Nephron (organoid): Measurements from ENCODE around the gene ACP2.

Source experiments
- H3K27ac Mint-ChIP-seq, 3 experiments: 2 replicates each; pipeline ENCODE4 v1.8.0; 2020; ENCODE audit warnings: mixed read lengths in 3 of 3, mild to moderate bottlenecking in 2 of 3, moderate library complexity in 1 of 3
- H3K27me3 Mint-ChIP-seq: 2 replicates; pipeline ENCODE4 v1.8.0; 2021; ENCODE audit warnings: low read depth, mild to moderate bottlenecking, moderate library complexity, mixed read lengths
- H3K36me3 Mint-ChIP-seq: 2 replicates; pipeline ENCODE4 v1.8.0; 2020; ENCODE audit warnings: low read depth, mixed read lengths
- H3K4me1 Mint-ChIP-seq: 2 replicates; pipeline ENCODE4 v1.8.0; 2020; ENCODE audit warnings: mixed read lengths
- H3K4me3 Mint-ChIP-seq, 3 experiments: 2 replicates each; pipeline ENCODE4 v1.8.0; 2020; ENCODE audit warnings: mild to moderate bottlenecking in 3 of 3, mixed read lengths in 3 of 3, moderate library complexity in 2 of 3
- H3K9me3 Mint-ChIP-seq: 2 replicates; pipeline ENCODE4 v1.8.0; 2020; ENCODE audit warnings: mixed read lengths
- TF ChIP-seq, protein P1 (sequence below), 3 experiments: fragments of 200-600 bp; sonication (generic); IDR thresholded peaks; one replicate each; pipeline ENCODE4 v1.5.0; 2021; ENCODE audit warnings: antibody characterized with exemption in 3 of 3; ENCODE audit not compliant: unreplicated experiment in 3 of 3

ACP2 gene, protein sequence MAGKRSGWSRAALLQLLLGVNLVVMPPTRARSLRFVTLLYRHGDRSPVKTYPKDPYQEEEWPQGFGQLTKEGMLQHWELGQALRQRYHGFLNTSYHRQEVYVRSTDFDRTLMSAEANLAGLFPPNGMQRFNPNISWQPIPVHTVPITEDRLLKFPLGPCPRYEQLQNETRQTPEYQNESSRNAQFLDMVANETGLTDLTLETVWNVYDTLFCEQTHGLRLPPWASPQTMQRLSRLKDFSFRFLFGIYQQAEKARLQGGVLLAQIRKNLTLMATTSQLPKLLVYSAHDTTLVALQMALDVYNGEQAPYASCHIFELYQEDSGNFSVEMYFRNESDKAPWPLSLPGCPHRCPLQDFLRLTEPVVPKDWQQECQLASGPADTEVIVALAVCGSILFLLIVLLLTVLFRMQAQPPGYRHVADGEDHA

DNA sequence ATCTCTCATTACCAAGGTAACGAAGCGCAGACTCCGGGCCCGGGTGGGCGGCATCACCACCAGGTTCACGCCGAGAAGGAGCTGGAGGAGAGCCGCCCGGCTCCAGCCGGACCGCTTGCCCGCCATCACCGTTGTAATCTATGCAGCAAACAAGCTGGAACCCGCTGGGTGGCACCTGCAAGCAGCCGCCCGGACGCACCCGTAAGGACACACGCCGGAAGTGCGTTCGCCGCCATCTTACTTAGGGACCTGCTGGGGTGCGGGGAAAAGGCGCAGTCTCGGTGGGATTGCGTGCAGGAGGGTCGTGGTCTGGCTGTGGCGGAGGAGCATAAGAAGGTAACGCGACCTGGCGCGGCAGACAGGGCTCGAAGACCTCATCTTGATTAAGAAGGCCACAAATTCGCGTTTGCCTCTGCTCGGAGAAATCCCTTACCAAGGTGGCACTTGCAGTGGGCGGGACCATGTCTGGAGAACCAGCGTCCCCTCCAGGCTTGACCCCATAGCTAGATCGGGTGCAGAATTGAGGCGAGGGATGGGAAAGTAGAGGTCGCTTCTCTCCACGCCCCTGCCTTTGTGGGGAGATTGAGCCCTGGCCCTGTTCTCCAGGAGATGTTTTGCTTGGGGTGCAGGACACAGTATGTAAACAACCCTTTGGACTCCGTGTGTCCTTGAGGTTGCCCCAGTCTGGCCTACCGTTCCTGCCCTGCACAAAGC lies at the start of gene ACP2:
ACP2 (minus strand) TSS at position 151 of the 714 bp plus-strand sequence; CDS start at position 126, 25 bp downstream.
- TF ChIP-seq, protein P1, sequence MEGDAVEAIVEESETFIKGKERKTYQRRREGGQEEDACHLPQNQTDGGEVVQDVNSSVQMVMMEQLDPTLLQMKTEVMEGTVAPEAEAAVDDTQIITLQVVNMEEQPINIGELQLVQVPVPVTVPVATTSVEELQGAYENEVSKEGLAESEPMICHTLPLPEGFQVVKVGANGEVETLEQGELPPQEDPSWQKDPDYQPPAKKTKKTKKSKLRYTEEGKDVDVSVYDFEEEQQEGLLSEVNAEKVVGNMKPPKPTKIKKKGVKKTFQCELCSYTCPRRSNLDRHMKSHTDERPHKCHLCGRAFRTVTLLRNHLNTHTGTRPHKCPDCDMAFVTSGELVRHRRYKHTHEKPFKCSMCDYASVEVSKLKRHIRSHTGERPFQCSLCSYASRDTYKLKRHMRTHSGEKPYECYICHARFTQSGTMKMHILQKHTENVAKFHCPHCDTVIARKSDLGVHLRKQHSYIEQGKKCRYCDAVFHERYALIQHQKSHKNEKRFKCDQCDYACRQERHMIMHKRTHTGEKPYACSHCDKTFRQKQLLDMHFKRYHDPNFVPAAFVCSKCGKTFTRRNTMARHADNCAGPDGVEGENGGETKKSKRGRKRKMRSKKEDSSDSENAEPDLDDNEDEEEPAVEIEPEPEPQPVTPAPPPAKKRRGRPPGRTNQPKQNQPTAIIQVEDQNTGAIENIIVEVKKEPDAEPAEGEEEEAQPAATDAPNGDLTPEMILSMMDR (IDR thresholded peaks at IDR 0.05; ENCODE audit: unreplicated experiment in 3 of 3), result peak in 2 of 3 experiments; percentile 20 to 25
- Mint-ChIP-seq H3K4me1 (peaks cover 28% of the 10 kb centered on the region), H3K4me3 (peak within 1 kb of the TSS; percentile 93 to 99 (median 99)), H3K36me3 (peaks cover 17% of the 10 kb centered on the region), H3K27ac (peak within 1 kb of the TSS; percentile 100), H3K9me3 (no peaks in the 10 kb centered on the region), H3K27me3 (no peaks in the 10 kb centered on the region)

DNA sequence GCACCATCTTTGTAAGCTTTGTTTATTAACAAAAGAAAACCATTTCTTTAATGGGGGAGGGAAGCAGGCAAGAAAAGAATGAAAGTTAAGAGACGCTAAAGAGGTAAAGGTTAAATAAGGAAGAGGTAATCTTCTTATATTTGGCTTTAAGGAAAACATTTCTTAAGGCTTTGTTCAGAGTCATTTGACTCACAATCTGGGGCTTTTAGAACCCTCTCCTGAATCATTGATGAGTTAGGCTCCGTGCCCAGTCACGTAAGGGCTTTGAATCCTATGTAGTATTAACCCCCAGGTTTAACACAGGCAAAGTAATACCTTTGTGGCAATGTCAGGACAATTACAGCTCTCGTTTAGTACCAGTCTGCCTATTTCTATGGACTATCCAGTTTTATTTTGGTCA lies 47.4 kb upstream of the ACP2 start:
- no peaks in the 10 kb centered on the region for H3K27me3 Mint-ChIP-seq
- no peak overlapping the region for H3K4me3 Mint-ChIP-seq
- TF ChIP-seq, protein P1 (IDR thresholded peaks at IDR 0.05; ENCODE audit: unreplicated experiment in 3 of 3), result no peak
- H3K27ac Mint-ChIP-seq, result no peak overlapping the region
- peaks cover 28% of the 10 kb centered on the region for H3K9me3 Mint-ChIP-seq
- peaks cover 93% of the 10 kb centered on the region for H3K36me3 Mint-ChIP-seq
- no peaks in the 10 kb centered on the region for H3K4me1 Mint-ChIP-seq

DNA sequence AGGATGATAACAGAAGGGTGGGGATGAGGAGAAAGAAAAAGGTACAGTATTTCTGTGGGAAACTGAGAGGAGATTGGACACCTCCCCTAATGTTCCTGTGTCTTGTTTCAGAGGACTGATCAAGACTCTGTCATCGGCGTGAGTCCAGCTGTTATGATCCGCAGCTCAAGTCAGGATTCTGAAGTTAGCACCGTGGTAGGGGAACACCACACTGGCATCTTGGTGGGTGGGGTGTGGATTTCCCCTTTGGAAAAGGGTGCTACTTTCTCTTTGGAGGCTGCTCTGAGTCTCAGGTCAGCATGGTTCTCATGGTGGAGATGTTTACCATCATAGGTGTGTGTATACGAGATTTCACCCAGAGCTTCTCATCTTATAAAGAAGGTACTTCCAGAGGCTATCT lies 46.8 kb upstream of the ACP2 start:
- H3K9me3 Mint-ChIP-seq, result peaks cover 25% of the 10 kb centered on the region
- H3K4me3 Mint-ChIP-seq, result no peak overlapping the region
- H3K27ac Mint-ChIP-seq, result no peak overlapping the region
- TF ChIP-seq, protein P1 (IDR thresholded peaks at IDR 0.05; ENCODE audit: unreplicated experiment in 3 of 3), result no peak
- no peaks in the 10 kb centered on the region for H3K27me3 Mint-ChIP-seq
- peaks cover 93% of the 10 kb centered on the region for H3K36me3 Mint-ChIP-seq
- H3K4me1 Mint-ChIP-seq, result no peaks in the 10 kb centered on the region

DNA sequence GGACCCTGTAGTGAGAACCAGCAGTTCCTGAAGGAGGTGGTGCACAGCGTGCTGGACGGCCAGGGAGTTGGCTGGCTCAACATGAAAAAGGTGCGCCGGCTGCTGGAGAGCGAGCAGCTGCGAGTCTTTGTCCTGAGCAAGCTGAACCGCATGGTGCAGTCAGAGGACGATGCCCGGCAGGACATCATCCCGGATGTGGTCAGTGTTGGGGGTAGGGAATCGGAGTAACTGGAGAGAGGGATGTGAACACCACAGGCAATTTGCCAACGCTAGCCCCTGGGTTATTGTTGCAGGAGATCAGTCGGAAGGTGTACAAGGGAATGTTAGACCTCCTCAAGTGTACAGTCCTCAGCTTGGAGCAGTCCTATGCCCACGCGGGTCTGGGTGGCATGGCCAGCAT lies 41.2 kb upstream of the ACP2 start:
- TF ChIP-seq, protein P1 (IDR thresholded peaks at IDR 0.05; ENCODE audit: unreplicated experiment in 3 of 3), result no peak
- no peak overlapping the region for H3K4me3 Mint-ChIP-seq
- no peak overlapping the region for H3K27ac Mint-ChIP-seq
- H3K27me3 Mint-ChIP-seq, result no peaks in the 10 kb centered on the region
- peaks cover 86% of the 10 kb centered on the region for H3K36me3 Mint-ChIP-seq
- H3K4me1 Mint-ChIP-seq, result no peaks in the 10 kb centered on the region
- no peaks in the 10 kb centered on the region for H3K9me3 Mint-ChIP-seq

DNA sequence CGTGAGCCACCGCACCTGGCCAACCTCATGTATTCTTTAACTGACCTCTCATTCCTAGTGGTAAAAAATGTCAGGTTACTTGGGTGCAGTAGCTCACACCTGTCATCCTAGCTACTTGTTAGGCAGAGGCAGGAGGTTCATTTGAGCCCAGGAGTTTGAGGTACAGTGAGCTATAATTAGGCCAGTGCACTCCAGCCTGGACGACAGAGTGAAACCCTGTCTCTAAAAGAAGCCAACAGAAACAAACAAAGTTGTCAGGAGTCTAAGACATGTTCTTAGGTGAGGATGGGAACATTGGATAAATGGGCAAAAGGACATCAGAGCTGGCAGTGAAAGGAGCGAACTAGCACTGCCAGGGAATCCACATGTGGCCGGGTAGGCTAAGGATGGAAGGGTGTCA lies 39.5 kb upstream of the ACP2 start:
- Mint-ChIP-seq H3K4me3 (no peak overlapping the region), H3K36me3 (peaks cover 86% of the 10 kb centered on the region), H3K4me1 (no peaks in the 10 kb centered on the region), H3K27me3 (no peaks in the 10 kb centered on the region), H3K27ac (no peak overlapping the region), H3K9me3 (no peaks in the 10 kb centered on the region)
- TF ChIP-seq, protein P1 (IDR thresholded peaks at IDR 0.05; ENCODE audit: unreplicated experiment in 3 of 3), result no peak
